H1 (cell line): ENCODE data around the gene IL36B. TPM values are rescaled to one million over a fixed set of nuclear protein-coding genes. Genes with fewer than 3 reads are reported as not detected.

Experiments
- CHD7 ChIP-seq: fragments of 300-600 bp; sonication (generic); IDR thresholded peaks from 2 replicates; pipeline ENCODE4 v1.7.1; 2012; ENCODE audit warnings: low read length, moderate library complexity, mild to moderate bottlenecking, inconsistent platforms; ENCODE audit not compliant: insufficient replicate concordance
- KDM5A ChIP-seq: fragments of 200-600 bp; IDR thresholded peaks from 2 replicates; pipeline ENCODE4 v1.7.1; 2012; ENCODE audit warnings: mild to moderate bottlenecking, low read length, inconsistent platforms, mixed read lengths
- TBP ChIP-seq: IDR thresholded peaks from 2 replicates; pipeline ENCODE4 v1.6.1; 2011; ENCODE audit warnings: low read depth, low read length, improper control_type of control experiment
- USF2 ChIP-seq: IDR thresholded peaks from 2 replicates; pipeline ENCODE4 v1.6.1; 2011; ENCODE audit warnings: low read length, improper control_type of control experiment
- polyA plus RNA-seq, 7 experiments: library from polyadenylated mRNA; depleted of rRNA in 3 of 7; stranded (reverse) in 5 of 7; unstranded in 2 of 7; fragments of >200 nt in 5 of 7; fragments of 200-250 nt in 2 of 7; gene quantifications; 1 replicate in 5 of 7; 2 replicates in 1 of 7; 4 replicates in 1 of 7; pipeline versions ENCODE4 v1.2.1 to v1.2.3, GENCODE V29; 2011 to 2013; ENCODE audit warnings: missing spikeins in 2 of 7, mixed read lengths in 2 of 7
- total RNA-seq: library from RNA; stranded (reverse); fragmentation: NEBNext Ultra II Directional; extraction: Animal tissue kit (Norgen Biotek cat#: 25700); gene quantifications from 2 replicates; pipeline ENCODE4 v1.2.1, GENCODE V29; 2021
- TF ChIP-seq, protein P1 (sequence below): IDR thresholded peaks from 2 replicates; pipeline ENCODE4 v1.6.1; 2012; ENCODE audit warnings: low read length, inconsistent platforms
- TF ChIP-seq, protein P2 (sequence below): IDR thresholded peaks from 2 replicates; pipeline ENCODE4 v1.6.1; 2012; ENCODE audit warnings: inconsistent platforms

The IL36B gene
- total and polyA plus RNA-seq, 2 of the 8 experiments (the other 6 are each of a cell fraction or from before 2014, with no cell fraction given), result not detected

- no peak for TF ChIP-seq CHD7
- no peak for TF ChIP-seq TBP
- TF ChIP-seq USF2, result no peak
- TF ChIP-seq, protein P1, sequence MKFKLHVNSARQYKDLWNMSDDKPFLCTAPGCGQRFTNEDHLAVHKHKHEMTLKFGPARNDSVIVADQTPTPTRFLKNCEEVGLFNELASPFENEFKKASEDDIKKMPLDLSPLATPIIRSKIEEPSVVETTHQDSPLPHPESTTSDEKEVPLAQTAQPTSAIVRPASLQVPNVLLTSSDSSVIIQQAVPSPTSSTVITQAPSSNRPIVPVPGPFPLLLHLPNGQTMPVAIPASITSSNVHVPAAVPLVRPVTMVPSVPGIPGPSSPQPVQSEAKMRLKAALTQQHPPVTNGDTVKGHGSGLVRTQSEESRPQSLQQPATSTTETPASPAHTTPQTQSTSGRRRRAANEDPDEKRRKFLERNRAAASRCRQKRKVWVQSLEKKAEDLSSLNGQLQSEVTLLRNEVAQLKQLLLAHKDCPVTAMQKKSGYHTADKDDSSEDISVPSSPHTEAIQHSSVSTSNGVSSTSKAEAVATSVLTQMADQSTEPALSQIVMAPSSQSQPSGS, result no peak
- TF ChIP-seq, protein P2, sequence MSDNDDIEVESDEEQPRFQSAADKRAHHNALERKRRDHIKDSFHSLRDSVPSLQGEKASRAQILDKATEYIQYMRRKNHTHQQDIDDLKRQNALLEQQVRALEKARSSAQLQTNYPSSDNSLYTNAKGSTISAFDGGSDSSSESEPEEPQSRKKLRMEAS, result no peak
- TF ChIP-seq KDM5A, result no peak
- TF ChIP-seq, all 59 proteins: peak for 0
Observed at GRCh38 chr2:112980537-112980936, 72.1 kb downstream of the IL36B start (continued).
